ENCODE results near the gene TPMT.

- TF ChIP-seq POLR2A (IDR thresholded peaks at IDR 0.05; ENCODE audit: low read length) = no peak
- no peak for TF ChIP-seq GATA1 (IDR thresholded peaks at IDR 0.05; ENCODE audit: low read depth, low read length)
These were observed 6.6 kb upstream of the TPMT start for GRCh38 chr6:18161431-18161830.

All from erythroblast (primary cell).